ENCODE data around the gene EFNA3.

The EFNA3 gene, protein sequence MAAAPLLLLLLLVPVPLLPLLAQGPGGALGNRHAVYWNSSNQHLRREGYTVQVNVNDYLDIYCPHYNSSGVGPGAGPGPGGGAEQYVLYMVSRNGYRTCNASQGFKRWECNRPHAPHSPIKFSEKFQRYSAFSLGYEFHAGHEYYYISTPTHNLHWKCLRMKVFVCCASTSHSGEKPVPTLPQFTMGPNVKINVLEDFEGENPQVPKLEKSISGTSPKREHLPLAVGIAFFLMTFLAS

GRCh38 chr1:155078469-155079209 is at the start of gene EFNA3:
TSS of gene EFNA3 (plus strand) at chr1:155078837. CDS start at chr1:155078942, 105 bp downstream.
- no peak for DNase-seq

GRCh38 chr1:155029513-155030242 is 49.0 kb upstream of the EFNA3 start:
- no peak for DNase-seq

- no peak for DNase-seq
Observed at GRCh38 chr1:155030243-155030795, 48.3 kb upstream of the EFNA3 start.

DNA sequence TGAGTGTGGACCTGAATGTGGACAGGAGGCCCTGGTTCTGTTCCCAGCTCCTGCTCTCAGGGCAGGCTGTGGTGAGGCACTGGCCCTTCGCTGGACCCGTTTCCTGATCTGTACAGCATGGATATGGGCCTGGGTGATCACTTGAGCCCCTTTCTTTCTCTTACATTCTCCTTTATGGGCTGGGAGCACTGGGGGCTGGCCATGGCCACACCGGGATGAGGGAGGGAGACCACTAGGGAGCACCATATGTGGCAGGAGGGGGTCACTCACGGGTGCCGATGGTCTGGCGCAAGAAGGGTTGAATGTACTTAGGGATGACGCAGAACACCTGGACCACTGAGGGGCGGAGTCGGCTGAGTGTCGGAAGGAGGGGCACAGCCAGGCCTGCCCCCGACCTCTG is 47.7 kb upstream of the EFNA3 start:
- DNase-seq, result no peak

GRCh38 chr1:155032886-155033285 is 45.8 kb upstream of the EFNA3 start:
- no peak for DNase-seq

DNA sequence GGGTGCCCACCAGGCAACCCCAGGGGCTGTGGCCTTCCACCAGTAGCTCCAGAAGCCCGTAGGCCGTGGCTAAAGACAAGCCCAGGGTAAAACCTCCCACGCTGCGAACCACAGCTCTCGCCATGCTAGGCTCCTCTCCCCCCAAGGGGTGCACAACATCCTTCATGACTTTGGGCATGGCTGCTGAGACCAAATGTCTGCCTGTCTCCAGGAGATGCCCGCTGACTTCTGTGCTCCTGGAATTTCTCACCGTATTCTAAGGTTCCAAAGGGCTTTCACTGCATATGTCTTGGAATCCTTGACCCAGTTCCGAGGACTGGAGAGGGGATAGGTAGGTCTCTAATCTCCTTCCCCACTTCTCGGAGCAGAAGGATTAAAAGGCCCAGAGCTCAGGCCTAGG is 45.1 kb upstream of the EFNA3 start, which contains the start of the genes DCST1 and DCST2:
Gene DCST1, plus strand, starts transcription at position 301 of the 400 bp plus-strand sequence. CDS start 213 bp downstream, outside the sequence.
Gene DCST2, minus strand, starts transcription at position 258 of the 400 bp plus-strand sequence. Its CDS starts 80 bp downstream, at position 178.
- no peak for DNase-seq

GRCh38 chr1:155034318-155035208 is 44.1 kb upstream of the EFNA3 start:
- no peak for DNase-seq

DNA sequence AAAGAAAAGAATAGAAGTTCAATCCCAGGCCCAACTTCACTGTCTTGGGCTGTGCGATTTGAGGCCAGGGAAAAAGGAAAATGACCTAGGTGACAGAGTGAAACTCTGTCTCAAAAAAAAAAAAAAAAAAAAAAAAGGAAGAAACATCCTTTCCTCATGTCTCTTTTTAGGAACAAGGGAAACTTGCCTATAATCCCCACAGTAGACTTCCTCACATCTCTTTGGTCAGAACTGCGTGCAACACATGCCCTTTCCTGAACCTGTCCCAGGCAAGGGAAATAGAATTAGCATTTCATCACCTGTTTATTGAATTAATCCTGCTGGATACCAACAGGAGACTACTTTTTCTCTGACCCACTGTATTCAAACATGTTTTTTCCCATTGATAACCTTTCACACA is 42.7 kb upstream of the EFNA3 start:
- no peak for DNase-seq

GRCh38 chr1:155037043-155037442 is 41.6 kb upstream of the EFNA3 start:
- no peak for DNase-seq

- no peak for DNase-seq
Observed at GRCh38 chr1:155037851-155038441, 40.7 kb upstream of the EFNA3 start.

- DNase-seq, result no peak
Observed at GRCh38 chr1:155038602-155039307, 39.9 kb upstream of the EFNA3 start.

DNA sequence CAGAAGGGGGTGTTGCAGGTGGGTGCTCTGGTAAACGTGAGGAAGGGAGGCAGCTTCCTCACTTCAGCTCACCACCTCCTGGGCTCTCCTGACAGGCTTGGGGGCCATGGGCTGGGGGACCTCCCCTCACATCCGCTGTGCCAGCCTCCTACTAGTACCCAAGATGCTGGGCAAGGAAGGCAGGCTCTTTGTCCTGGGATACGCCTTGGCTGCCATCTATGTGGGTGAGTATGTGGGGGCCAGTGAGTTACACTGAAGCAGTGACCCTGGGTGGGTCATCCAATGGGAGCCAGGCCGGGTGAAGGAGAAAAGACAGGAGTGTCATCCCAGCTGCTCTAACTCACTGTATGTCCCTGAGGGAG is 39.3 kb upstream of the EFNA3 start:
- no peak for DNase-seq

- no peak for DNase-seq
Observed at GRCh38 chr1:155040358-155041093, 38.1 kb upstream of the EFNA3 start.

- DNase-seq, result no peak
Observed at GRCh38 chr1:155042789-155043188, 35.8 kb upstream of the EFNA3 start.

- DNase-seq, result no peak
Observed at GRCh38 chr1:155043301-155043702, 35.3 kb upstream of the EFNA3 start.

DNA sequence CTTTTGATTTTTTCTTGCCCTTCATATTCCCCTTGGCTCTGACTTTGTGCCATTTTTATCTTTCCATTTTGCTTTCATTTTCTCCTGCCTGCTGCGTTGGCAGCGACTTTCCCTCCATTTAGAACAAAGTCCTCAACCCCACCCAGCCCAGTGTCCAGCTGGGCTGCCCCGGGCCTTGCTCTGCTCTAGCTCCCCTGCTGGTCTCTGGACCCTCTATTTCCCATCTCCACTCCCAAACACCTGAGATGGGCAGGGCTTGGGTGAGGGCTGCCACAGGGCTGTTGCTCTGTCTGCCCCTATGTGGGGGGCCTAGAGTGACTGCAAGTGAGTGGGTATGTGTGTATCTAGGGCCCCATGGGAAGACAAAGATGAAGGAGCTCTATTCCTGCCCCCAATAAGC is 34.8 kb upstream of the EFNA3 start:
- DNase-seq, result no peak

- no peak for DNase-seq
Observed at GRCh38 chr1:155044365-155044764, 34.3 kb upstream of the EFNA3 start.

DNA sequence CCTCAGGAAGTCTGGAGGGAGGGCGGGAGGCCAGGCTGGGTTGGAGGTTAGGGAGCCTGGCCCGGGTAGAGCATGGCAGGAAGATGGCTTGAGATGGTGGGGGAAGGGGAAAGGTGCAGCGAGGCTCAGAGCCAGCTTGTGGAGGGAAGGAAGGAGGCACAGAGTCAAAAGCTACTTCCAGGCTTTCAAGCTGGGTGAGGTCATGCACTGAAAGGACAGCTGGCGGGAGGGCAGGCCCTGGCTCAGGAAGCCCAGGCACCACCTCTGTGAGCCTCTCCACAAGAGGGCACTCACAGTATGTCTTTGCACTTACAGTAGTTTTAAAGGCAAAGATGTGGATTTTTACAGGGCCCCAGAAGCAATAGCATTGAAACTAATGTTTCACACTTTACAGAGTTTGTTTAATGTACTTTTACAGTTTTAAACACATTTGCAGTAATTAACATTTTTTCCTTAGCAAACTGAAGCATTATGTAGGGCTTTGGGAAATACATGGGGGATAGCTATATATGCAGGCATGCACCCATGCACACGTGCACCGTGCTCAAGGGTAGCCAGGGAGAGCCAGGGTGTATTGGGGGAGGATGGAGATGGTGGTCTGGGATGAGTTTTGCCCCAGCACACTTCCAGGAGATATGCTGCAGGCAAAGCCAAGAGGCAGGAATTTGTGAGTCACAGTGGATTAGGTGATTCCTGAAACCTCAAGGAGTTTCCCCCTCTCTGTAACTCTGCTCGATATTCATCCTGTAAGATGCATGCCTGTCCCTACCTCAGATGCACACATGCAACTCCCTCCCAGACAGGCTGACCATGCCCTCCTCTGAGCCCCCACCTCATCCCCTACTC is 33.6 kb upstream of the EFNA3 start:
- no peak for DNase-seq
